OCI-LY3 (cell line): ENCODE measurements around the gene ARL2BP.

Experiments
- H2AFZ ChIP-seq: fragments of 200-600, 300-600 bp; shearing (Covaris generic); 2 replicates; pipeline ENCODE4 v1.6.0; 2014; ENCODE audit warnings: antibody characterized with exemption, low read depth, low read length
- H3K27ac ChIP-seq: fragments of 200-600, 300-600 bp; sonication (generic); 2 replicates; pipeline ENCODE4 v1.5.1; 2014; ENCODE audit warnings: mild to moderate bottlenecking, low read length, moderate library complexity, mixed read lengths
- H3K27me3 ChIP-seq: fragments of 200-600, 300-600 bp; sonication (generic); 2 replicates; pipeline ENCODE4 v1.6.1; 2014; ENCODE audit warnings: low read depth, low read length, mixed read lengths
- H3K36me3 ChIP-seq: fragments of 200-600, 300-600 bp; sonication (generic); replicated peaks from 2 replicates; pipeline ENCODE3; 2014; ENCODE audit warnings: low read depth, low read length, mixed read lengths
- H3K4me1 ChIP-seq: fragments of 300-600, 200-600 bp; sonication (generic); 2 replicates; pipeline ENCODE4 v1.6.1; 2014; ENCODE audit warnings: low read length, mixed read lengths
- H3K4me2 ChIP-seq: fragments of 200-600, 300-600 bp; sonication (generic); 2 replicates; pipeline ENCODE4 v1.6.1; 2014; ENCODE audit warnings: low read length, mixed read lengths
- H3K4me3 ChIP-seq: fragments of 300-600, 200-600 bp; sonication (generic); 2 replicates; pipeline ENCODE4 v1.5.1; 2014; ENCODE audit warnings: antibody characterized with exemption, mild to moderate bottlenecking, low read length, moderate library complexity
- H3K79me2 ChIP-seq: fragments of 300-600, 200-600 bp; shearing (Covaris generic); 2 replicates; pipeline ENCODE4 v1.6.1; 2014; ENCODE audit warnings: mild to moderate bottlenecking, low read length, mixed read lengths
- H3K9ac ChIP-seq: fragments of 300-600, 200-600 bp; shearing (Covaris generic); 2 replicates; pipeline ENCODE4 v1.6.0; 2014; ENCODE audit warnings: mild to moderate bottlenecking, low read length, moderate library complexity
- H3K9me3 ChIP-seq: fragments of 200-600, 300-600 bp; shearing (Covaris generic); 2 replicates; pipeline ENCODE4 v1.6.1; 2014; ENCODE audit warnings: low read length, mixed read lengths; ENCODE audit not compliant: insufficient read depth
- H4K20me1 ChIP-seq: fragments of 200-600, 300-600 bp; sonication (generic); 2 replicates; pipeline ENCODE4 v1.6.1; 2016; ENCODE audit warnings: low read length, mixed read lengths; ENCODE audit not compliant: insufficient read depth
- CTCF ChIP-seq: fragments of 200-600, 300-600 bp; sonication (generic); IDR thresholded peaks from 2 replicates; pipeline ENCODE4 v1.5.1; 2014; ENCODE audit warnings: antibody characterized with exemption, low read length, low read depth
- EZH2phosphoT487 ChIP-seq: fragments of 200-600 bp; shearing (Covaris generic); IDR thresholded peaks from 2 replicates; pipeline ENCODE4 v1.6.1; 2018; ENCODE audit warnings: antibody characterized with exemption, mixed run types, low read depth

Gene ARL2BP

GRCh38 chr16:57209780-57210179 is 35.3 kb upstream of the ARL2BP start:
- H3K4me3 ChIP-seq = no peak overlapping the region
- no peaks in the 10 kb centered on the region for H3K79me2 ChIP-seq
- H4K20me1 ChIP-seq = no peaks in the 10 kb centered on the region
- H3K27ac ChIP-seq = no peak overlapping the region
- no peak for TF ChIP-seq CTCF
- TF ChIP-seq EZH2phosphoT487 = no peak
- H3K4me2 ChIP-seq = no peak overlapping the region
- no peaks in the 10 kb centered on the region for H3K4me1 ChIP-seq
- no peak overlapping the region for H2AFZ ChIP-seq
- no peaks in the 10 kb centered on the region for H3K27me3 ChIP-seq
- H3K9me3 ChIP-seq = no peaks in the 10 kb centered on the region
- peaks cover 52% of the 10 kb centered on the region for H3K36me3 ChIP-seq
- no peak overlapping the region for H3K9ac ChIP-seq

- TF ChIP-seq EZH2phosphoT487 (no peak), CTCF (no peak)
- Histone ChIP-seq H3K27ac (no peak overlapping the region), H3K79me2 (no peaks in the 10 kb centered on the region), H4K20me1 (no peaks in the 10 kb centered on the region), H3K4me3 (no peak overlapping the region), H3K9me3 (peaks cover 16% of the 10 kb centered on the region; the same call in 1 of the 2 replicates), H2AFZ (no peak overlapping the region), H3K9ac (no peak overlapping the region), H3K27me3 (no peaks in the 10 kb centered on the region), H3K36me3 (peaks cover 73% of the 10 kb centered on the region), H3K4me2 (no peak overlapping the region), H3K4me1 (no peaks in the 10 kb centered on the region)
These were observed 31.6 kb upstream of the ARL2BP start for GRCh38 chr16:57213462-57213861.

DNA sequence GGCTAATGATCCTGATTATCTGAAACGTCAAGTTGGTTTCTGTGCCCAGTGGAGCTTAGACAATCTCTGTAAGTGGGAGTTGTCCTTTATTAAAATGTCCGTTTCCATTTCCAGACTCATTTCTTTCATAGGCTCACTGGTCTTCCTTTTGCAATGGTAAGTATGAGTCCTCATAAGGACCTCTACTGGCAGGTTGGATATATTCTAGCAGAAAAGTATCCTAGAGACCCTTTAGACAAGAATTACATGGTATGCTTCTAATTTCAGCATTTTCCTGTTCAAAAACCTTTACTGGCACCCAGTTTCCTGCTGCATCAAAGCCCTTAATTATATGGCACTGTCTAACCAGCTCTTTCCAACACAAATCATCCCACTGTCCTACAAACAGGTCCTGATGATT is 28.1 kb upstream of the ARL2BP start:
- Histone ChIP-seq H3K36me3 (peaks cover 89% of the 10 kb centered on the region), H3K4me3 (no peak overlapping the region), H3K4me1 (no peaks in the 10 kb centered on the region), H2AFZ (no peak overlapping the region), H3K27me3 (no peaks in the 10 kb centered on the region), H3K27ac (no peak overlapping the region), H4K20me1 (no peaks in the 10 kb centered on the region), H3K79me2 (no peaks in the 10 kb centered on the region), H3K4me2 (no peak overlapping the region), H3K9me3 (peaks cover 20% of the 10 kb centered on the region), H3K9ac (no peak overlapping the region)
- no peak for TF ChIP-seq CTCF
- TF ChIP-seq EZH2phosphoT487 = no peak

GRCh38 chr16:57223057-57223456 is 22.0 kb upstream of the ARL2BP start:
- TF ChIP-seq EZH2phosphoT487 (no peak), CTCF (no peak)
- no peaks in the 10 kb centered on the region for H3K79me2 ChIP-seq
- no peaks in the 10 kb centered on the region for H4K20me1 ChIP-seq
- peaks cover 68% of the 10 kb centered on the region for H3K36me3 ChIP-seq
- no peak overlapping the region for H3K9ac ChIP-seq
- peaks cover 4% of the 10 kb centered on the region for H3K9me3 ChIP-seq
- H3K4me2 ChIP-seq = no peak overlapping the region
- no peaks in the 10 kb centered on the region for H3K27me3 ChIP-seq
- H3K4me1 ChIP-seq = no peaks in the 10 kb centered on the region
- H3K4me3 ChIP-seq = no peak overlapping the region
- H2AFZ ChIP-seq = no peak overlapping the region
- no peak overlapping the region for H3K27ac ChIP-seq
